ENCODE results near the gene SPIN2B.
"Not testable (repeated sequence)": the region's sequence is repeated elsewhere in the genome, so short reads cannot be mapped to it uniquely, and the experiment has no call there.

- not testable (repeated sequence) for TF ChIP-seq CTCF, POLR2A (IDR thresholded peaks at IDR 0.05)
These were observed 658 bp downstream of the SPIN2B start for GRCh38 chrX:57120619-57121161.
